Breast epithelium (tissue), 4 donors: Measurements from ENCODE around the gene NR4A1. TPM values are rescaled to one million over a fixed set of nuclear protein-coding genes. Genes with fewer than 3 reads are reported as not detected.

Experiments used
- DNase-seq, 2 donors: peaks; one replicate each; pipeline ENCODE4 v3.0.0-alpha.2; 2019; ENCODE audit warnings: low spot score in 2 of 2
- H3K27ac ChIP-seq, 2 donors: fragments of 200-600 bp; sonication (generic) in 1 of 2; one replicate each; pipeline ENCODE4 v1.5.1; 2016 to 2019; ENCODE audit warnings: mild to moderate bottlenecking in 1 of 2
- H3K27me3 ChIP-seq, 2 donors: fragments of 200-600 bp; sonication (generic) in 1 of 2; one replicate each; pipeline versions ENCODE4 v1.5.1 to v1.6.0; 2017 to 2019; ENCODE audit warnings: control low read depth in 1 of 2, mild to moderate bottlenecking in 1 of 2
- H3K36me3 ChIP-seq: fragments of 200-600 bp; one replicate; pipeline ENCODE4 v1.5.1; 2019
- H3K4me1 ChIP-seq, 2 donors: fragments of 200-600 bp; sonication (generic); one replicate each; pipeline ENCODE4 v1.5.1; 2016 to 2019; ENCODE audit warnings: control low read depth in 1 of 2
- H3K4me3 ChIP-seq, 3 donors: fragments of 200-600 bp; sonication (generic); 1 replicate in 2 of 3; 2 replicates in 1 of 3; pipeline ENCODE4 v1.5.1; 2016 to 2019; ENCODE audit warnings: mild to moderate bottlenecking in 3 of 3, moderate library complexity in 2 of 3
- H3K9me3 ChIP-seq, 2 donors: fragments of 200-600 bp; sonication (generic) in 1 of 2; one replicate each; pipeline ENCODE4 v1.5.1; 2016 to 2019; ENCODE audit warnings: control low read depth in 1 of 2
- POLR2A ChIP-seq: fragments of 450-650 bp; IDR thresholded peaks from one replicate; pipeline ENCODE4 v1.6.1; 2016; ENCODE audit warnings: antibody characterized with exemption, mild to moderate bottlenecking, moderate library complexity
- POLR2AphosphoS5 ChIP-seq, 3 donors: sonication (generic); formaldehyde crosslinking; IDR thresholded peaks; one replicate each; pipeline ENCODE4 v1.6.1; 2017; ENCODE audit warnings: antibody characterized with exemption in 3 of 3
- intact Hi-C: fragments of 100-400 bp; cut with DNase I; formaldehyde crosslinking; loops from one replicate; pipeline ENCODE4 v1.15.1; 2023; ENCODE audit warnings: low total_unique reads
- total RNA-seq, 3 donors: library from RNA; depleted of rRNA; stranded (reverse); fragments of >200 nt; gene quantifications; one replicate each; pipeline ENCODE4 v1.1.0, GENCODE V29; 2016
- TF ChIP-seq, protein P1 (sequence below), 3 donors: fragments of 450-650 bp; IDR thresholded peaks; one replicate each; pipeline ENCODE4 v1.5.1; 2016 to 2017; ENCODE audit warnings: antibody characterized with exemption in 3 of 3, mild to moderate bottlenecking in 3 of 3, moderate library complexity in 3 of 3

The NR4A1 gene
- total RNA-seq, 3 donors from 2014 or later = 35.7 to 154 (median 66.2) TPM

DNA sequence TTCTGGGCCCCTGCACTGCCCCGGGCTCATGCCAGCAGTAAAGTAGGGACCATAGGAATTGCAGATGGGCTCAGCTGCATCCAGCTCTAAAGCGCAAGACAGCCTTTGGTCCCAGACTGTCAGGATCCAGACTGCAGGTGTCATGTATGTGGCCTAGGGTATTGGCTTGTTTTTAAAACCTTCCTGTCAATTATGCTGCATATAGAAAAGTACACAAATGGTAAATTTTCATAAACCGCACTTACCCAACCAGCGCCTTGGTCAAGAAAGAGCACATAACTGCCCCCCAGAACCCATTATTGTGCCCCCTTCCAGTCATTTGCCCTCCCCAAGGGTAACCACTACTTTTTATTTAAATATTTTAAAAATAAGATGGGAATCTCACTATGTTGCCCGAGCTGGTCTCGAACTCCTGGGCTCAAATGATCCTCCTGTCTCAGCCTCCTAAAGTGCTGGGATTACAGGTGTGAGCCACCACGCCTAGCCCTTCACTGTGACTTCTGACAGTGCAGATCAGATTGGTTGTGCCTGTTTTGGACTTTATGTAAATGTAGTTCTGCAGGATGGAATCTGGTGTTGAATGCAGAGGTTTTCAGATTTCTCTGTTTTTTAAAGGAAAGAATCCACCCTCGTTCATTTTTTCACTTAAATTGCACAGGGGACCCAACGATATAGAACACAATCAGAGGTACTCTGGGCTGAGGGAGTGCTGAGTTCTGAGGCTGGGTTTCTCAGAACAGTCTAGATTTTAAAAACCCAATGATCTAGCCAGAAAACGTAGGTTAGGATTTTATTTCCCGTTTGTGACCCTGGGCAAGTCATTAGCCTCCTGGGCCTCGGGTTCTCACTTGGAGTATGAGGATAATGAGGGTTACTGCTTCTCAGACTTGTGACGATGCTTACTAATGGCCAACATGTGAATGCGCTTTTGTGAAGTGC, 6.7 kb downstream of the NR4A1 start:
- DNase-seq = no peak
- no peak for TF ChIP-seq POLR2A
- TF ChIP-seq POLR2AphosphoS5 (IDR thresholded peaks at IDR 0.05) = no peak
- TF ChIP-seq, protein P1, sequence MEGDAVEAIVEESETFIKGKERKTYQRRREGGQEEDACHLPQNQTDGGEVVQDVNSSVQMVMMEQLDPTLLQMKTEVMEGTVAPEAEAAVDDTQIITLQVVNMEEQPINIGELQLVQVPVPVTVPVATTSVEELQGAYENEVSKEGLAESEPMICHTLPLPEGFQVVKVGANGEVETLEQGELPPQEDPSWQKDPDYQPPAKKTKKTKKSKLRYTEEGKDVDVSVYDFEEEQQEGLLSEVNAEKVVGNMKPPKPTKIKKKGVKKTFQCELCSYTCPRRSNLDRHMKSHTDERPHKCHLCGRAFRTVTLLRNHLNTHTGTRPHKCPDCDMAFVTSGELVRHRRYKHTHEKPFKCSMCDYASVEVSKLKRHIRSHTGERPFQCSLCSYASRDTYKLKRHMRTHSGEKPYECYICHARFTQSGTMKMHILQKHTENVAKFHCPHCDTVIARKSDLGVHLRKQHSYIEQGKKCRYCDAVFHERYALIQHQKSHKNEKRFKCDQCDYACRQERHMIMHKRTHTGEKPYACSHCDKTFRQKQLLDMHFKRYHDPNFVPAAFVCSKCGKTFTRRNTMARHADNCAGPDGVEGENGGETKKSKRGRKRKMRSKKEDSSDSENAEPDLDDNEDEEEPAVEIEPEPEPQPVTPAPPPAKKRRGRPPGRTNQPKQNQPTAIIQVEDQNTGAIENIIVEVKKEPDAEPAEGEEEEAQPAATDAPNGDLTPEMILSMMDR (IDR thresholded peaks at IDR 0.05) = no peak
- intact Hi-C loops = no loop called here
- Histone ChIP-seq H3K27ac (no peak overlapping the region), H3K27me3 (no peaks in the 10 kb centered on the region), H3K36me3 (no peaks in the 10 kb centered on the region), H3K4me3 (no peak overlapping the region), H3K4me1 (peaks cover 0 to 5% of the 10 kb centered on the region in 2 donors), H3K9me3 (no peaks in the 10 kb centered on the region)

DNA sequence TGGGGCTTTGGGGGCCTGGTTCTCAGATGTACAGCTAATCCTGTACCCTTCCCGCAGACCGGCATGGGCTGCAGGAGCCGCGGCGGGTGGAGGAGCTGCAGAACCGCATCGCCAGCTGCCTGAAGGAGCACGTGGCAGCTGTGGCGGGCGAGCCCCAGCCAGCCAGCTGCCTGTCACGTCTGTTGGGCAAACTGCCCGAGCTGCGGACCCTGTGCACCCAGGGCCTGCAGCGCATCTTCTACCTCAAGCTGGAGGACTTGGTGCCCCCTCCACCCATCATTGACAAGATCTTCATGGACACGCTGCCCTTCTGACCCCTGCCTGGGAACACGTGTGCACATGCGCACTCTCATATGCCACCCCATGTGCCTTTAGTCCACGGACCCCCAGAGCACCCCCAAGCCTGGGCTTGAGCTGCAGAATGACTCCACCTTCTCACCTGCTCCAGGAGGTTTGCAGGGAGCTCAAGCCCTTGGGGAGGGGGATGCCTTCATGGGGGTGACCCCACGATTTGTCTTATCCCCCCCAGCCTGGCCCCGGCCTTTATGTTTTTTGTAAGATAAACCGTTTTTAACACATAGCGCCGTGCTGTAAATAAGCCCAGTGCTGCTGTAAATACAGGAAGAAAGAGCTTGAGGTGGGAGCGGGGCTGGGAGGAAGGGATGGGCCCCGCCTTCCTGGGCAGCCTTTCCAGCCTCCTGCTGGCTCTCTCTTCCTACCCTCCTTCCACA, 7.6 kb downstream of the NR4A1 start:
- intact Hi-C loops = no loop called here
- Histone ChIP-seq H3K27me3 (no peaks in the 10 kb centered on the region), H3K9me3 (no peaks in the 10 kb centered on the region), H3K4me1 (peaks cover 0 to 5% of the 10 kb centered on the region in 2 donors), H3K27ac (no peak overlapping the region), H3K36me3 (no peaks in the 10 kb centered on the region), H3K4me3 (no peak overlapping the region)
- no peak for TF ChIP-seq POLR2AphosphoS5 (IDR thresholded peaks at IDR 0.05)
- TF ChIP-seq, protein P1 (IDR thresholded peaks at IDR 0.05) = no peak
- no peak for DNase-seq

DNA sequence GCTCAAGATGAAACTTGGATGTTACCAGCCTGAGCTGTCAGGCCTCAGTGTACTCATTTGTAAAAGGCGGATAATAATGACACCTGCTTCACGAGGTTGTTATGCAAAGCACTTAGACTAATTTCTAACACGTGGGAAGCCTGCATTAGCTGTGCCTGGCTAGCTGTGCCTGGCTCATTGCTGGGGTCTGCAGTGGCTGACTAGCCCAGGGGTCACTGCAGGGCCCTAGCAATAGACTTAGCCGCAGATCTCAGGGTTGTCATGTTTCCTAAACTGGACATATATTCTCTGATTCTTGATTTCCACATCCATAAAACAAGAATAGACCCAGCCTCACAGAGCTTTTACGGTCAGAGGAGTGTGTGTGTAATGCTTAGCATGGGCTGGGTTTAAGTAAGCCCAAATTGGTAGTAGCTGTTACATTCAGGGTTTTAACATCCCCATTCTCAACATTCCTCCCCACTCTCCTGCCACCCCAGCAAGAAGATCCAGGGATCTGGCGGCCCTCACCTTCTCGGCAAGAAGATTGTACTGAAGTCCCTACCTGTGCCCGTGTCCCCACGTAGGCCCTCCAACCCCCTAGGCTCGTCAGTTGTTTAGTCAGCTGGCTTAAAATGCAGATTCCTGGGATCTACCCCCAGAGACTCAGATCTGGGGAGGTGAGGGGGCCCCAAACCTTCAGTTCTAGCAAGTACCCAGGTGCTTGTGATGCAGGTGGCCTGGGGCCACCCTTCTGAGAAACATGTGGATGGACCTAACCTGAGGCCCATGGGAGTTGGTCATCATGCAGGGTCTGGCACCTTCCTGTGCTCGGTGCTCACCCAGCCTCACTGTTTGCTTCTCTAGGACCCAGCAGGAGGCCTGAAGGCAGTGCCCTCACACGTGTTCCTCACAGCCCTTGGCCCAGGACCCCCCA, 8.6 kb downstream of the NR4A1 start:
- Histone ChIP-seq H3K27ac (no peak overlapping the region), H3K4me1 (peaks cover 0 to 5% of the 10 kb centered on the region in 2 donors), H3K4me3 (no peak overlapping the region), H3K36me3 (no peaks in the 10 kb centered on the region), H3K9me3 (no peaks in the 10 kb centered on the region), H3K27me3 (no peaks in the 10 kb centered on the region)
- TF ChIP-seq, protein P1 (IDR thresholded peaks at IDR 0.05) = no peak
- TF ChIP-seq POLR2AphosphoS5 (IDR thresholded peaks at IDR 0.05) = peak in 1 of 3 donors; percentile 6
- DNase-seq = no peak
- intact Hi-C loops = no loop called here

DNA sequence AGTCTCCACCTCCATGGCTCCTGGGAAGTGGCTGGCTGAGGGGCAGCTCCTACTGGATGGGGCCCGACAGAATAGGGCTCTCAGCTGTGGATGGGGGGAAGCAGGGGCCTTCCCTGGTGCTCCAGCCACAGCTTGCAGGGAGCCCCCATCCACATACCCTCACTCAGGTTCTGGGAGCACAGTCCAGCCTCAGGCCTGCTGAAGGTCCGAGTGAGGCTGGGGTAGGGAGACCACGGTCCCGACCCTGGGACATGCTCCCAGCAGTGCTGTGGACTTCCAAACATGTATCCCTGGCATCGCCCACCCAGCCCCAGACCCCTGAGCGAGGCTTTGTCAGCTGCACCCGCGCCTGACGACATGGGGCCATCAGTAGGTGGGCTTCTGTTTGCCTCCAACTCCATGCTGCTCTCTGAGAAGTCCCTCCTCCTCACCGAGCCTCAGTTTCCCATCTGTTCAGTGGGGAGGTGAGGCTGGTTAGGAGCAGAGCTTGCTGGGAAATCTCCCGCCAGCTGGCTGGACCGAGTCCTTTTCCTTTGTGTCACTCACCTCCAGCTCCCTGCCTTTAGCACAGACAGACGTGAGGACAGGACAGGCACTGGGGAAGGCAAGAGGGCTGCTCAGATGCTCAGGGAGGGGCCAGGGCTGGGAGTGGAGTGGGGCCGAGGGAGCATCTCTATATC, 9.4 kb downstream of the NR4A1 start:
- Histone ChIP-seq H3K4me3 (no peak overlapping the region), H3K27me3 (no peaks in the 10 kb centered on the region), H3K36me3 (no peaks in the 10 kb centered on the region), H3K9me3 (no peaks in the 10 kb centered on the region), H3K27ac (no peak overlapping the region), H3K4me1 (peaks cover 0 to 5% of the 10 kb centered on the region in 2 donors)
- DNase-seq = no peak
- TF ChIP-seq POLR2A = no peak
- TF ChIP-seq POLR2AphosphoS5 (IDR thresholded peaks at IDR 0.05) = no peak
- TF ChIP-seq, protein P1 (IDR thresholded peaks at IDR 0.05) = no peak
- intact Hi-C loops = no loop called here
